Fibroblast of lung (primary cell): ENCODE measurements around the gene TSACC. TPM values are rescaled to one million over a fixed set of nuclear protein-coding genes. Genes with fewer than 3 reads are reported as not detected.
"Not testable (repeated sequence)": the region's sequence is repeated elsewhere in the genome, so short reads cannot be mapped to it uniquely, and the experiment has no call there.

Experiments used
- DNase-seq, 2 donors: peaks; one replicate each; pipeline versions ENCODE4 v3.0.0 to v3.0.0-alpha.2; 2010; ENCODE audit warnings: low read depth in 2 of 2
- H2AFZ ChIP-seq: 2 replicates; pipeline ENCODE4 v1.5.1; 2012; ENCODE audit warnings: low read length, control low read depth, inconsistent platforms
- H3K27ac ChIP-seq: 2 replicates; pipeline ENCODE4 v1.5.1; 2011; ENCODE audit warnings: low read length, control low read depth; ENCODE audit not compliant: insufficient read depth
- H3K27me3 ChIP-seq: 2 replicates; pipeline ENCODE4 v1.5.1; 2011; ENCODE audit warnings: mild to moderate bottlenecking, low read length; ENCODE audit not compliant: control insufficient read depth, insufficient read depth
- H3K36me3 ChIP-seq: 2 replicates; pipeline ENCODE4 v1.5.1; 2011; ENCODE audit warnings: low read length; ENCODE audit not compliant: control insufficient read depth, insufficient read depth
- H3K4me1 ChIP-seq: 2 replicates; pipeline ENCODE4 v1.5.1; 2011; ENCODE audit warnings: low read length; ENCODE audit not compliant: control insufficient read depth, insufficient read depth; ENCODE audit errors: extremely low read depth
- H3K4me2 ChIP-seq: 2 replicates; pipeline ENCODE4 v1.5.1; 2011; ENCODE audit warnings: low read length, control low read depth; ENCODE audit not compliant: insufficient read depth; ENCODE audit errors: extremely low read depth
- H3K4me3 ChIP-seq, 4 experiments: fragments of 200-600 bp in 1 of 4; sonication (generic) in 1 of 4; replicated peaks in 1 of 4; 2 replicates each; pipeline ENCODE4 v1.5.1; 2011 to 2016; ENCODE audit warnings: low read length in 4 of 4, low read depth in 3 of 4, mild to moderate bottlenecking in 3 of 4, control low read depth in 2 of 4, inconsistent platforms in 1 of 4, mixed read lengths in 1 of 4; ENCODE audit not compliant: insufficient read depth in 1 of 4; ENCODE audit errors: control extremely low read depth in 1 of 4
- H3K79me2 ChIP-seq: 2 replicates; pipeline ENCODE4 v1.5.1; 2012; ENCODE audit warnings: mild to moderate bottlenecking, low read length, inconsistent platforms; ENCODE audit not compliant: control insufficient read depth, insufficient read depth
- H3K9ac ChIP-seq: 2 replicates; pipeline ENCODE4 v1.5.1; 2011; ENCODE audit warnings: mild to moderate bottlenecking, low read length, control low read depth; ENCODE audit not compliant: insufficient read depth
- H3K9me3 ChIP-seq: 2 replicates; pipeline ENCODE4 v1.5.1; 2012; ENCODE audit warnings: low read depth, low read length; ENCODE audit not compliant: control insufficient read depth, insufficient read depth
- H4K20me1 ChIP-seq: 2 replicates; pipeline ENCODE4 v1.5.1; 2011; ENCODE audit warnings: low read length; ENCODE audit not compliant: control insufficient read depth, insufficient read depth; ENCODE audit errors: extremely low read depth
- CTCF ChIP-seq, 2 donors: IDR thresholded peaks in 1 of 2; conservative IDR thresholded peaks in 1 of 2; 1 replicate in 1 of 2; 2 replicates in 1 of 2; pipeline ENCODE4 v1.5.1; 2011 to 2012; ENCODE audit warnings: low read length in 2 of 2, control low read depth in 1 of 2, inconsistent platforms in 1 of 2, low read depth in 1 of 2, mild to moderate bottlenecking in 1 of 2
- EZH2 ChIP-seq: IDR thresholded peaks from 2 replicates; pipeline ENCODE4 v1.5.1; 2012; ENCODE audit warnings: low read length, control low read depth, mild to moderate bottlenecking; ENCODE audit errors: missing control alignments
- polyA plus RNA-seq, 2 donors: library from polyadenylated mRNA; depleted of rRNA in 1 of 2; stranded (reverse) in 1 of 2; unstranded in 1 of 2; fragments of >200 nt; gene quantifications; 2 replicates each; pipeline ENCODE4 v1.2.1, GENCODE V29; 2011 to 2012; ENCODE audit warnings: missing spikeins in 1 of 2
- total RNA-seq: library from RNA; depleted of rRNA; stranded (reverse); fragments of >200 nt; gene quantifications from 2 replicates; pipeline ENCODE4 v1.2.1, GENCODE V29; 2014

TSACC gene
- total and polyA plus RNA-seq, 2 donors (not counting 1 experiment from before 2014, with no cell fraction given) = 0.50 to 0.54 TPM

DNA sequence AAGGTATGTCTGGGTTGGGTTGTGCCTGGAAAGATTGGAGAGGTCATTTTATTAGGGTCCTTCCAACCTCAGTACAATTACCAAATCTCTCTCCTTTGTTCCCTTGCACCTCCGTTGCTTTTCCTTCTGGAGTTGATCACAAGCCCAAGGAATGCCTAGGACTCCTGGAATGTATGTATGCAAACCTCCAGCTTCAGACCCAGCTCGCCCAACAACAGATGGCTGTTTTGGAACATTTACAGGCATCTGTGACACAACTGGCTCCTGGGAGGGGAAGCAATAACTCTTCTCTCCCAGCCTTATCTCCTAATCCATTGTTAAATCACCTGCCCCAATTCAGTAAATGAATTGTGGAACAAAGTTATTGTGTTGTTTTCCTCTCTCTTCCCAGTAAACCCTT, 8.3 kb downstream of the TSACC start:
- Histone ChIP-seq H3K9ac (no peak overlapping the region), H2AFZ (no peak overlapping the region), H3K79me2 (no peaks in the 10 kb centered on the region), H3K27ac (no peak overlapping the region), H3K36me3 (no peaks in the 10 kb centered on the region), H3K4me2 (no peak overlapping the region), H3K27me3 (peaks cover 13% of the 10 kb centered on the region), H3K4me3 (no peak overlapping the region), H3K4me1 (peaks cover 3% of the 10 kb centered on the region), H3K9me3 (no peaks in the 10 kb centered on the region), H4K20me1 (no peaks in the 10 kb centered on the region)
- DNase-seq = peak in 1 of 2 donors; percentile 66
- no peak for TF ChIP-seq EZH2
- no peak for TF ChIP-seq CTCF (conservative IDR thresholded peaks at IDR 0.05 in 1 of 2, IDR thresholded peaks at IDR 0.05 in 1 of 2; ENCODE audit: low read depth in 1 of 2, low read length in 2 of 2)

GRCh38 chr1:156347331-156347730, 9.0 kb downstream of the TSACC start:
- no peak overlapping the region for H3K27ac ChIP-seq
- no peak for TF ChIP-seq CTCF (conservative IDR thresholded peaks at IDR 0.05 in 1 of 2, IDR thresholded peaks at IDR 0.05 in 1 of 2; ENCODE audit: low read depth in 1 of 2, low read length in 2 of 2)
- TF ChIP-seq EZH2 = no peak
- no peak overlapping the region for H3K9ac ChIP-seq
- no peaks in the 10 kb centered on the region for H4K20me1 ChIP-seq
- H3K79me2 ChIP-seq = no peaks in the 10 kb centered on the region
- H3K36me3 ChIP-seq = no peaks in the 10 kb centered on the region
- no peak overlapping the region for H3K4me3 ChIP-seq
- H3K4me2 ChIP-seq = no peak overlapping the region
- H2AFZ ChIP-seq = no peak overlapping the region
- DNase-seq = peak; percentile 18 to 57
- peaks cover 3% of the 10 kb centered on the region for H3K4me1 ChIP-seq
- peaks cover 17% of the 10 kb centered on the region for H3K27me3 ChIP-seq
- no peaks in the 10 kb centered on the region for H3K9me3 ChIP-seq

- not testable (repeated sequence) for DNase-seq, H4K20me1 ChIP-seq, H3K4me3 ChIP-seq, H3K9me3 ChIP-seq, H3K4me2 ChIP-seq, H3K4me1 ChIP-seq, H2AFZ ChIP-seq, H3K79me2 ChIP-seq, H3K9ac ChIP-seq, H3K27ac ChIP-seq, H3K36me3 ChIP-seq
- peaks cover 23% of the 10 kb centered on the region for H3K27me3 ChIP-seq
Observed at GRCh38 chr1:156352481-156352880, 14.2 kb downstream of the TSACC start.
